ENCODE results near the gene XIRP1. TPM values are rescaled to one million over a fixed set of nuclear protein-coding genes. Genes with fewer than 3 reads are reported as not detected.

XIRP1 gene, protein sequence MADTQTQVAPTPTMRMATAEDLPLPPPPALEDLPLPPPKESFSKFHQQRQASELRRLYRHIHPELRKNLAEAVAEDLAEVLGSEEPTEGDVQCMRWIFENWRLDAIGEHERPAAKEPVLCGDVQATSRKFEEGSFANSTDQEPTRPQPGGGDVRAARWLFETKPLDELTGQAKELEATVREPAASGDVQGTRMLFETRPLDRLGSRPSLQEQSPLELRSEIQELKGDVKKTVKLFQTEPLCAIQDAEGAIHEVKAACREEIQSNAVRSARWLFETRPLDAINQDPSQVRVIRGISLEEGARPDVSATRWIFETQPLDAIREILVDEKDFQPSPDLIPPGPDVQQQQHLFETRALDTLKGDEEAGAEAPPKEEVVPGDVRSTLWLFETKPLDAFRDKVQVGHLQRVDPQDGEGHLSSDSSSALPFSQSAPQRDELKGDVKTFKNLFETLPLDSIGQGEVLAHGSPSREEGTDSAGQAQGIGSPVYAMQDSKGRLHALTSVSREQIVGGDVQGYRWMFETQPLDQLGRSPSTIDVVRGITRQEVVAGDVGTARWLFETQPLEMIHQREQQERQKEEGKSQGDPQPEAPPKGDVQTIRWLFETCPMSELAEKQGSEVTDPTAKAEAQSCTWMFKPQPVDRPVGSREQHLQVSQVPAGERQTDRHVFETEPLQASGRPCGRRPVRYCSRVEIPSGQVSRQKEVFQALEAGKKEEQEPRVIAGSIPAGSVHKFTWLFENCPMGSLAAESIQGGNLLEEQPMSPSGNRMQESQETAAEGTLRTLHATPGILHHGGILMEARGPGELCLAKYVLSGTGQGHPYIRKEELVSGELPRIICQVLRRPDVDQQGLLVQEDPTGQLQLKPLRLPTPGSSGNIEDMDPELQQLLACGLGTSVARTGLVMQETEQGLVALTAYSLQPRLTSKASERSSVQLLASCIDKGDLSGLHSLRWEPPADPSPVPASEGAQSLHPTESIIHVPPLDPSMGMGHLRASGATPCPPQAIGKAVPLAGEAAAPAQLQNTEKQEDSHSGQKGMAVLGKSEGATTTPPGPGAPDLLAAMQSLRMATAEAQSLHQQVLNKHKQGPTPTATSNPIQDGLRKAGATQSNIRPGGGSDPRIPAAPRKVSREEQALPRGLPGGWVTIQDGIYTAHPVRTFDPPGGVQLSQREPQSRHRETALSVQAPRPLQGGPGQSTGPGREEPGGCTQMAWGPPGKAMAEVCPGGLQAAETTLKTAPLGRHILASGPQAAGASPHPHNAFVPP (N-terminal part only)
- 0.12 TPM in 1 of 2 replicates, not detected in the other for total RNA-seq

DNA sequence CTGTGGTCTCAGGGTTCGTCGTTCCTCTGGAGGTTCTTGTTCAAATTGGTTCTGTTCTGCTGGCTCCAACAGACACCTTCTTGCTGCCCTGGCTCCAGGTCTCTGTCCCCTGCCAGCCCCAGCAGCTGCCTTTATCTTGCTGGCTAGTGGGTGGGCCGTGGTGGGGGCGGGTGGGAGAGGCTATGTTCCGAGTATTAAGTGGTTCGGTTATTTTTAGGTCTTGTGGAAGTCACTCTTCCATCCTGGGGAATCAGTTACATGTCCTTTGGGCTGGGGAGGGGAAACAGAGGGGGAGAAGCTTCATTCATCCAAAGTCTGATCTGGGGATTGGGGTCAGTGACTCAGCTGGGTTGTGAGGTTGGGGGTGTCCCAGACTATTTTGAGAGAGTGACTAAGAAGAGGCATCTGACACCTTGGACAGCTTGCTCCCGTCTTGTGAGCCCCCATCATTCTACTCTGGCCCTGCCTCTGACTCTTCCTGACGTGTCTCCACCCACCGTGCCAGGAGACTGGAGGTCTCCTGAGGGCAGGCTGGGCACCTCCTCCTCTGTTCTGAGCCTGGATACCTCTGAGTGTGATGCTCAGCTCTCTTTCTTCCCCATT, at the start of gene XIRP1:
Gene XIRP1 (minus strand): TSS at position 106 of the 603 bp plus-strand sequence. CDS start 3,150 bp downstream, outside the sequence.
- TF ChIP-seq, protein P1, sequence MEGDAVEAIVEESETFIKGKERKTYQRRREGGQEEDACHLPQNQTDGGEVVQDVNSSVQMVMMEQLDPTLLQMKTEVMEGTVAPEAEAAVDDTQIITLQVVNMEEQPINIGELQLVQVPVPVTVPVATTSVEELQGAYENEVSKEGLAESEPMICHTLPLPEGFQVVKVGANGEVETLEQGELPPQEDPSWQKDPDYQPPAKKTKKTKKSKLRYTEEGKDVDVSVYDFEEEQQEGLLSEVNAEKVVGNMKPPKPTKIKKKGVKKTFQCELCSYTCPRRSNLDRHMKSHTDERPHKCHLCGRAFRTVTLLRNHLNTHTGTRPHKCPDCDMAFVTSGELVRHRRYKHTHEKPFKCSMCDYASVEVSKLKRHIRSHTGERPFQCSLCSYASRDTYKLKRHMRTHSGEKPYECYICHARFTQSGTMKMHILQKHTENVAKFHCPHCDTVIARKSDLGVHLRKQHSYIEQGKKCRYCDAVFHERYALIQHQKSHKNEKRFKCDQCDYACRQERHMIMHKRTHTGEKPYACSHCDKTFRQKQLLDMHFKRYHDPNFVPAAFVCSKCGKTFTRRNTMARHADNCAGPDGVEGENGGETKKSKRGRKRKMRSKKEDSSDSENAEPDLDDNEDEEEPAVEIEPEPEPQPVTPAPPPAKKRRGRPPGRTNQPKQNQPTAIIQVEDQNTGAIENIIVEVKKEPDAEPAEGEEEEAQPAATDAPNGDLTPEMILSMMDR (conservative IDR thresholded peaks at IDR 0.05; ENCODE audit: low read depth, low read length): no peak
- no peak for DNase-seq (ENCODE audit: low read depth)
- no peak within 1 kb of the TSS for H3K4me3 ChIP-seq (ENCODE audit: low read depth, low read length)

DNA sequence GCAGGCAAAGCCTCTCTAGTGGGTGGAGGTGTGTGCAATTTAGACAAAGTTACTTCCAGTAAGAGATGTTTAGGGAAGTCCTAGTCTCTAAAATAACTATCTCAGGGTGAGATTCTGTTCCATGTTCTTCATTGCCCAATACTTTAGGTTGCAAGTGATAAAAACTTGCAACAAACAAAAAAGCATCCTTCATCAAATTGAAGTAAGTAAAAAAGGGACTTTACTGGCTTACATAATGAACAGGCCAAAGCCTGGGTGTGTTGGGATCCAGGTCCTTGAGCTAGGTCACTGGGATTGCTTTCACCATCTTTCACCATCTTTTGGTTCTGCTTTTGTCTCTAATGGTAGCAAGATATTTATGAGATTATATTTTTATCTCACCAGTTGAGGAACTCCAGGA, 49.2 kb upstream of the XIRP1 start:
- no peak overlapping the region for H3K4me3 ChIP-seq (ENCODE audit: low read depth, low read length)
- TF ChIP-seq, protein P1 (conservative IDR thresholded peaks at IDR 0.05; ENCODE audit: low read depth, low read length): no peak
- DNase-seq (ENCODE audit: low read depth): no peak

DNA sequence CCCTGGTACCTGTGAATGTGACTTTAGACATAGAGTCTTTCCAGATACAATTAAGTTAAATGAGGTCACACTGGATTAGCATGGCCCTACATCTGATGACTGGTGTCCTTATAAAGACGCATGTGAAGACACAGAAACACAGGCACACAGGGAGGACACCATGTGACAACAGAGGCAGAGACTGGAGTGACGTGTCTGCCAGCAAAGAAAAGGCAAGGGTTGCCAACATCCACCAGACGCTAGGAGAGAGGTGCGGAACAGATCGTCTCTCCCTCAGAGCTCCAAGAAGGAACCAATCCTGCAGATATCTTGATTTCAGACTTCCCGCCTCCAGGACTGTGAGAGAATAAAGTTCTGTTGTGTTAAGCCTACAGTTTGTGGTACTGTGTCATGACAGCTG, 44.6 kb upstream of the XIRP1 start:
- TF ChIP-seq, protein P1 (conservative IDR thresholded peaks at IDR 0.05; ENCODE audit: low read depth, low read length): no peak
- DNase-seq (ENCODE audit: low read depth): no peak
- H3K4me3 ChIP-seq (ENCODE audit: low read depth, low read length): no peak overlapping the region

DNA sequence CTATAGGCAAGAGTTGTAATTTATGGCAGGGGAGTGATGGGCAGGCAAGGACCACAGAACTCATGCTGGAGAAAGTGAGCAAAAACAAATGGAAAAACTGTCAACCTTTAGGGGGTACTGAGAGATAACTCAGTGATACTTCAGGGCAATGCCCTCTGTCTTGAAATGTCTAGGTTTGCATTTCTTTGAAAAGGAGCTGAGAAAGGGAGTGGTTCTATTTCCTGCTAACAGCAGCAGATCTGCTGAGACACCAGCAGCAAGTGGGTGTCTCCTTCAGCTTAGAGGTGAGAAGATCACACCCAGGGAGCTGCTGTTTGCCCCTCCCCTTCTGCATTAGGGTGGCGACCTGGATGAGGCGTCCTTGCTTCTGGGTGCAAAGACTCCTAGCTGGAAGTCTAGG, 42.3 kb upstream of the XIRP1 start:
- TF ChIP-seq, protein P1 (conservative IDR thresholded peaks at IDR 0.05; ENCODE audit: low read depth, low read length): no peak
- DNase-seq (ENCODE audit: low read depth): no peak
- no peak overlapping the region for H3K4me3 ChIP-seq (ENCODE audit: low read depth, low read length)

DNA sequence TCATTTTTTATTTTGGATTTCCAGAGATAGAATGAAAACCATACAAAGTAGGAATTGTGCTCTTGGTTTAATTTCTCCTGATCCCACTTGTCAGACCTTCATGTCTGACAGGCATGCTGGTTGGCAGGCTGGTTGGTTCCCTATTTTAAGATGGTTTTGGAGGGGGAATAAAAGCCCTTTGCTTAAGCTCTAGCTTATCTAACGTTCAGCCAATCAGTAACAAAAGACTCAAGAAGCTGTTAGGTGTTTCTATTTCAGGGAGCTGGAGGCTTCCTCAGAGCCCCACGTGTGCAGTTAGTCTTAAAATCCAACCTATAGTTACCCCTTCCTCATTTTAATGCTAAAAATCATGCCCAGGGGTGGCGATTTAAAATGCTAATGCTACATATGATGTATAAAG, 40.5 kb upstream of the XIRP1 start:
- DNase-seq (ENCODE audit: low read depth): no peak
- H3K4me3 ChIP-seq (ENCODE audit: low read depth, low read length): no peak overlapping the region
- TF ChIP-seq, protein P1 (conservative IDR thresholded peaks at IDR 0.05; ENCODE audit: low read depth, low read length): no peak

DNA sequence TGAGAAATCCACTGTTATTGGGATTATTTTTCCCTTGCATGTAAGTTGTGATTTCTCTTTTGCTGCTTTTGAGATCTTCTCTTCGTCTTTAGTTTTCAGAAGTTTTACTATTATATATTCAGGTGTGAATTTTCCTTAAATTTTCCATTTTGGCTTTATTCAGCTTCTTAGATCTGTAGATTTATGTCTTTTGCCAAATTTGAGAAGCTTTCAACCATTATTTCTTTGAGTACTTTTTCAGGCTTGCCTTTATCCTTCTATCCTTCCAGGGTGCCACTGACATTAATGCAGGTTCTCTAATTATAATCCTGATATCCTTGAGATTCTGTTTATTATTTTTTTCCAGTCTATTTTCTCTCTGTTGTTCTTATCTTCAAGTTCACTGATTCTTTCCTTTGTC, 38.1 kb upstream of the XIRP1 start:
- no peak for DNase-seq (ENCODE audit: low read depth)
- H3K4me3 ChIP-seq (ENCODE audit: low read depth, low read length): no peak overlapping the region
- TF ChIP-seq, protein P1 (conservative IDR thresholded peaks at IDR 0.05; ENCODE audit: low read depth, low read length): no peak

Measured in epithelial cell of proximal tubule (primary cell).